H1 (cell line): Measurements from ENCODE around the gene APLP1. TPM values are rescaled to one million over a fixed set of nuclear protein-coding genes. Genes with fewer than 3 reads are reported as not detected.

Source experiments
- CTCF ChIA-PET: fragments of 300-600 bp; sonication (Branson Sonifier 250); formaldehyde crosslinking; loops from one replicate; lab custom pipeline; 2021; ENCODE audit not compliant: partially characterized antibody; lab: Charles Lee
- POLR2A ChIA-PET: fragments of 300-600 bp; sonication (Branson Sonifier 250); formaldehyde crosslinking; loops from one replicate; lab custom pipeline; 2021; ENCODE audit warnings: inconsistent platforms; ENCODE audit not compliant: partially characterized antibody; lab: Charles Lee
- DNase-seq, 2 experiments: peaks; one replicate each; pipeline versions ENCODE4 v3.0.0 to v3.0.0-alpha.2; 2010 to 2022; ENCODE audit warnings: low spot score in 2 of 2, low read depth in 1 of 2, mixed read lengths in 1 of 2
- FAIRE-seq: peaks from 2 replicates; lab custom pipeline; 2011; peaks lifted over from hg19 to GRCh38; lab: Jason Lieb, UNC
- H2AFZ ChIP-seq: 2 replicates; pipeline ENCODE4 v1.8.1; 2012; ENCODE audit warnings: low read length, inconsistent platforms
- H2AK5ac ChIP-seq: 2 replicates; pipeline ENCODE4 v1.6.1; 2013; ENCODE audit warnings: low read depth, low read length
- H2BK120ac ChIP-seq: replicated peaks from 2 replicates; pipeline ENCODE3; 2013; ENCODE audit warnings: low read depth, low read length, inconsistent platforms
- H2BK12ac ChIP-seq: 2 replicates; pipeline ENCODE4 v1.6.1; 2013; ENCODE audit warnings: low read depth, low read length
- H2BK15ac ChIP-seq: 2 replicates; pipeline ENCODE4 v1.6.1; 2013; ENCODE audit warnings: low read length
- H2BK20ac ChIP-seq: 2 replicates; pipeline ENCODE4 v1.6.1; 2013; ENCODE audit warnings: low read length
- H2BK5ac ChIP-seq: 2 replicates; pipeline ENCODE4 v1.6.1; 2013; ENCODE audit warnings: low read depth, low read length
- H3K14ac ChIP-seq: 2 replicates; pipeline ENCODE4 v1.6.1; 2013; ENCODE audit warnings: inconsistent platforms; ENCODE audit not compliant: insufficient read length
- H3K18ac ChIP-seq: 2 replicates; pipeline ENCODE4 v1.6.1; 2013; ENCODE audit warnings: low read length; ENCODE audit errors: extremely low read depth
- H3K23ac ChIP-seq: 2 replicates; pipeline ENCODE4 v1.6.1; 2013; ENCODE audit warnings: inconsistent platforms; ENCODE audit not compliant: insufficient read length
- H3K23me2 ChIP-seq: 2 replicates; pipeline ENCODE4 v1.6.1; 2013; ENCODE audit warnings: low read depth, low read length
- H3K27ac ChIP-seq: 2 replicates; pipeline ENCODE4 v1.6.1; 2011; ENCODE audit warnings: low read depth, low read length, inconsistent platforms
- H3K27me3 ChIP-seq, 4 experiments: replicated peaks in 1 of 4; 1 replicate in 1 of 4; 2 replicates in 3 of 4; pipeline versions ENCODE4 v1.6.1 to v1.8.1; 2011 to 2013; ENCODE audit warnings: low read length in 3 of 4, mild to moderate bottlenecking in 3 of 4, inconsistent platforms in 2 of 4, mixed read lengths in 2 of 4, moderate library complexity in 1 of 4; ENCODE audit not compliant: control insufficient read depth in 3 of 4, insufficient read depth in 3 of 4; ENCODE audit errors: extremely low read depth in 1 of 4
- H3K36me3 ChIP-seq, 4 experiments: 2 replicates each; pipeline versions ENCODE4 v1.6.1 to v1.8.1; 2011 to 2013; ENCODE audit warnings: mild to moderate bottlenecking in 4 of 4, low read length in 3 of 4, moderate library complexity in 2 of 4, control low read depth in 1 of 4, inconsistent platforms in 1 of 4; ENCODE audit not compliant: insufficient read depth in 4 of 4, control insufficient read depth in 2 of 4
- H3K4ac ChIP-seq: replicated peaks from 2 replicates; pipeline ENCODE3; 2013; ENCODE audit warnings: low read length, low read depth, mixed read lengths, inconsistent platforms; ENCODE audit not compliant: insufficient read length
- H3K4me1 ChIP-seq, 4 experiments: replicated peaks in 1 of 4; 1 replicate in 1 of 4; 2 replicates in 3 of 4; pipeline versions ENCODE4 v1.6.1 to v1.8.1; 2011 to 2013; ENCODE audit warnings: low read length in 3 of 4, inconsistent platforms in 2 of 4, mixed read lengths in 1 of 4; ENCODE audit not compliant: insufficient read depth in 4 of 4, control insufficient read depth in 3 of 4
- H3K4me2 ChIP-seq, 2 experiments: 2 replicates each; pipeline versions ENCODE4 v1.6.1 to v1.8.1; 2011 to 2013; ENCODE audit warnings: low read depth in 2 of 2, low read length in 2 of 2, control low read depth in 1 of 2, inconsistent platforms in 1 of 2, mild to moderate bottlenecking in 1 of 2; ENCODE audit not compliant: insufficient read depth in 1 of 2
- H3K4me3 ChIP-seq, 4 experiments: fragments of 200-600, 300-600 bp in 1 of 4; sonication (generic), shearing (Covaris generic), sonication (Bioruptor Twin) in 1 of 4; 2 replicates each; pipeline versions ENCODE4 v1.5.1 to v1.8.1; 2011 to 2016; ENCODE audit warnings: low read length in 4 of 4, low read depth in 3 of 4, control low read depth in 2 of 4, inconsistent platforms in 2 of 4, mild to moderate bottlenecking in 2 of 4, mixed read lengths in 1 of 4, moderate library complexity in 1 of 4; ENCODE audit not compliant: insufficient read depth in 2 of 4; ENCODE audit errors: extremely low read depth in 1 of 4
- H3K56ac ChIP-seq: replicated peaks from 2 replicates; pipeline ENCODE3; 2013; ENCODE audit warnings: low read depth, mild to moderate bottlenecking, mixed read lengths, low read length, inconsistent platforms; ENCODE audit not compliant: insufficient read length
- H3K79me1 ChIP-seq: 2 replicates; pipeline ENCODE4 v1.6.1; 2013; ENCODE audit warnings: low read depth, low read length, control low read depth
- H3K79me2 ChIP-seq, 2 experiments: 2 replicates each; pipeline versions ENCODE4 v1.6.1 to v1.8.1; 2012 to 2013; ENCODE audit warnings: low read length in 2 of 2, mild to moderate bottlenecking in 2 of 2, inconsistent platforms in 1 of 2; ENCODE audit not compliant: insufficient read depth in 2 of 2, control insufficient read depth in 1 of 2
- H3K9ac ChIP-seq, 4 experiments: replicated peaks in 1 of 4; 1 replicate in 1 of 4; 2 replicates in 3 of 4; pipeline versions ENCODE4 v1.6.1 to v1.8.1; 2011 to 2013; ENCODE audit warnings: low read depth in 3 of 4, low read length in 3 of 4, control low read depth in 2 of 4, mild to moderate bottlenecking in 2 of 4, moderate library complexity in 2 of 4, inconsistent platforms in 1 of 4; ENCODE audit errors: extremely low read depth in 1 of 4
- H3K9me3 ChIP-seq, 2 experiments: 2 replicates each; pipeline versions ENCODE4 v1.6.1 to v1.8.1; 2012 to 2013; ENCODE audit warnings: mild to moderate bottlenecking in 2 of 2, moderate library complexity in 2 of 2, control low read depth in 1 of 2, inconsistent platforms in 1 of 2, low read depth in 1 of 2, low read length in 1 of 2, mixed read lengths in 1 of 2; ENCODE audit not compliant: insufficient read depth in 2 of 2
- H4K20me1 ChIP-seq, 2 experiments: replicated peaks in 1 of 2; 2 replicates each; pipeline versions ENCODE3 to v1.8.1; 2011 to 2013; ENCODE audit warnings: inconsistent platforms in 2 of 2, low read length in 2 of 2, mild to moderate bottlenecking in 1 of 2; ENCODE audit not compliant: insufficient read depth in 2 of 2, control insufficient read depth in 1 of 2
- H4K5ac ChIP-seq: 2 replicates; pipeline ENCODE4 v1.6.1; 2013; ENCODE audit warnings: low read length, low read depth, mixed read lengths, inconsistent platforms; ENCODE audit not compliant: insufficient read length
- H4K8ac ChIP-seq: 2 replicates; pipeline ENCODE4 v1.8.0; 2013; ENCODE audit warnings: mild to moderate bottlenecking, moderate library complexity, low read length, inconsistent platforms; ENCODE audit not compliant: insufficient read depth; ENCODE audit errors: extremely low read depth
- H4K91ac ChIP-seq: replicated peaks from 2 replicates; pipeline ENCODE3; 2013; ENCODE audit warnings: low read length, mixed read lengths, inconsistent platforms; ENCODE audit not compliant: insufficient read length
- CHD2 ChIP-seq: IDR thresholded peaks from 2 replicates; pipeline ENCODE4 v1.6.1; 2012; ENCODE audit warnings: low read length, improper control_type of control experiment
- E2F6 ChIP-seq: IDR thresholded peaks from 2 replicates; pipeline ENCODE4 v1.6.1; 2012; ENCODE audit warnings: inconsistent platforms
- MAX ChIP-seq: IDR thresholded peaks from 2 replicates; pipeline ENCODE4 v1.6.1; 2012; ENCODE audit warnings: inconsistent platforms
- POU5F1 ChIP-seq: IDR thresholded peaks from 2 replicates; pipeline ENCODE4 v1.6.1; 2011; ENCODE audit warnings: low read depth, mild to moderate bottlenecking, low read length, moderate library complexity
- SP1 ChIP-seq: IDR thresholded peaks from 2 replicates; pipeline ENCODE4 v1.6.1; 2011; ENCODE audit warnings: low read depth, low read length
- SP2 ChIP-seq: IDR thresholded peaks from 2 replicates; pipeline ENCODE4 v1.6.1; 2012; ENCODE audit warnings: mild to moderate bottlenecking, low read length, inconsistent platforms
- WGBS, 2 experiments: shearing (Covaris generic) in 1 of 2; methylation state at CpG; one replicate each; pipeline versions ENCODE4 v1.1.6 to v1.1.7; 2013 to 2015; ENCODE audit warnings: low lambda C conversion rate in 2 of 2, mixed read lengths in 2 of 2, inconsistent platforms in 1 of 2, low coverage in 1 of 2, missing lambda C conversion rate in 1 of 2; ENCODE audit not compliant: insufficient replicate concordance in 2 of 2, insufficient coverage in 1 of 2, insufficient read length in 1 of 2; ENCODE audit errors: extremely low coverage in 1 of 2, missing lambda C conversion rate in 1 of 2; 5-methylcytosine and 5-hydroxymethylcytosine counted together
- polyA plus RNA-seq, 7 experiments: library from polyadenylated mRNA; depleted of rRNA in 3 of 7; stranded (reverse) in 5 of 7; unstranded in 2 of 7; fragments of >200 nt in 5 of 7; fragments of 200-250 nt in 2 of 7; gene quantifications; 1 replicate in 5 of 7; 2 replicates in 1 of 7; 4 replicates in 1 of 7; pipeline versions ENCODE4 v1.2.1 to v1.2.3, GENCODE V29; 2011 to 2013; ENCODE audit warnings: missing spikeins in 2 of 7, mixed read lengths in 2 of 7
- total RNA-seq: library from RNA; stranded (reverse); fragmentation: NEBNext Ultra II Directional; extraction: Animal tissue kit (Norgen Biotek cat#: 25700); gene quantifications from 2 replicates; pipeline ENCODE4 v1.2.1, GENCODE V29; 2021

Gene APLP1
- total and polyA plus RNA-seq, 2 of the 8 experiments (the other 6 are each of a cell fraction or from before 2014, with no cell fraction given), result 19.9 to 22.0 TPM

GRCh38 chr19:35862528-35862927 lies 5.8 kb upstream of the APLP1 start:
- no peak overlapping the region for H2AK5ac ChIP-seq
- no peak for TF ChIP-seq MAX
- TF ChIP-seq E2F6, result peak; percentile 92
- TF ChIP-seq CHD2, result peak; percentile 51; the same call in 1 of the 2 replicates
- TF ChIP-seq POU5F1, result no peak
- TF ChIP-seq SP1, result peak; percentile 77
- peak; percentile 13; the same call in 1 of the 2 replicates for TF ChIP-seq SP2
- CTCF ChIA-PET, result interaction anchor here (0.6 to 1.1 kb wide), 3 partner anchors 164 to 1379 kb away, joined by 3 read pairs; no protein-coding TSS in a partner anchor
- peaks cover 0 to 3% of the 10 kb centered on the region in 2 experiments for H4K20me1 ChIP-seq
- no peaks in the 10 kb centered on the region for H3K79me2 ChIP-seq
- peaks cover 0 to 15% (median 10%) of the 10 kb centered on the region in 4 experiments; a peak in 5 of 7 replicates for H3K4me1 ChIP-seq
- H3K18ac ChIP-seq, result no peak overlapping the region
- H4K5ac ChIP-seq, result no peak overlapping the region
- H2BK20ac ChIP-seq, result no peak overlapping the region
- H4K8ac ChIP-seq, result no peak overlapping the region; the same call in 1 of the 2 replicates
- peaks cover 13% of the 10 kb centered on the region for H3K23me2 ChIP-seq
- no peak overlapping the region for H4K91ac ChIP-seq
- H2BK5ac ChIP-seq, result no peak overlapping the region
- 86% methylated on average over 12 of the region's 14 CpGs; no CpG with 5 or more reads in 1 of the 2 experiments for WGBS, 2 experiments
- H3K27ac ChIP-seq, result no peak overlapping the region
- H3K4ac ChIP-seq, result no peak overlapping the region
- H2BK120ac ChIP-seq, result no peak overlapping the region
- DNase-seq, result no peak
- POLR2A ChIA-PET, result interaction anchor here (1.2 kb wide), 1 partner anchor 14 kb away, joined by 3 read pairs; no protein-coding TSS in a partner anchor
- no peak overlapping the region for H3K4me2 ChIP-seq
- H3K27me3 ChIP-seq, result peaks cover 5 to 56% (median 48%) of the 10 kb centered on the region in 4 experiments
- H3K56ac ChIP-seq, result no peak overlapping the region
- no peak overlapping the region for H2AFZ ChIP-seq
- no peak overlapping the region for H2BK15ac ChIP-seq
- FAIRE-seq, result no peak
- H3K9me3 ChIP-seq, result no peaks in the 10 kb centered on the region
- H3K9ac ChIP-seq, result no peak overlapping the region
- H3K4me3 ChIP-seq, result no peak overlapping the region
- no peaks in the 10 kb centered on the region for H3K79me1 ChIP-seq
- no peaks in the 10 kb centered on the region for H3K36me3 ChIP-seq
- no peak overlapping the region for H2BK12ac ChIP-seq
- no peak overlapping the region for H3K23ac ChIP-seq
- H3K14ac ChIP-seq, result no peak overlapping the region
